Skin epidermis (tissue), 12 donors: ENCODE data around the gene CHRNA1.

ENCODE experiments used
- H3K27ac ChIP-seq, 21 experiments: fragments of 200-600 bp; sonication (generic) in 11 of 21; one replicate each; pipeline ENCODE4 v1.5.0; 2020; ENCODE audit warnings: mild to moderate bottlenecking in 3 of 21, inconsistent platforms in 2 of 21, moderate library complexity in 2 of 21
- H3K4me3 ChIP-seq, 7 experiments: fragments of 200-600 bp; sonication (generic) in 2 of 7; one replicate each; pipeline ENCODE4 v1.5.0; 2020; ENCODE audit warnings: inconsistent platforms in 2 of 7, mild to moderate bottlenecking in 2 of 7, moderate library complexity in 1 of 7

CHRNA1 gene

GRCh38 chr2:174766271-174766670 is 2.0 kb upstream of the CHRNA1 start:
- Histone ChIP-seq H3K4me3 (no peak overlapping the region), H3K27ac (peak overlapping the region in 3 of 21 experiments; percentile 10 to 40 (median 27))

- Histone ChIP-seq H3K4me3 (no peak overlapping the region), H3K27ac (peak overlapping the region in 6 of 21 experiments; percentile 8 to 58 (median 33))
Measured at GRCh38 chr2:174765576-174765975, 1.3 kb upstream of the CHRNA1 start.

GRCh38 chr2:174763780-174764179 is 492 bp downstream of the CHRNA1 start:
- no peak overlapping the region for H3K4me3 ChIP-seq
- peak overlapping the region in 2 of 21 experiments; percentile 8 to 58 for H3K27ac ChIP-seq

- Histone ChIP-seq H3K27ac (peak overlapping the region in 1 of 21 experiments; percentile 17), H3K4me3 (no peak overlapping the region)
Measured at GRCh38 chr2:174762464-174762863, 1.8 kb downstream of the CHRNA1 start.

DNA sequence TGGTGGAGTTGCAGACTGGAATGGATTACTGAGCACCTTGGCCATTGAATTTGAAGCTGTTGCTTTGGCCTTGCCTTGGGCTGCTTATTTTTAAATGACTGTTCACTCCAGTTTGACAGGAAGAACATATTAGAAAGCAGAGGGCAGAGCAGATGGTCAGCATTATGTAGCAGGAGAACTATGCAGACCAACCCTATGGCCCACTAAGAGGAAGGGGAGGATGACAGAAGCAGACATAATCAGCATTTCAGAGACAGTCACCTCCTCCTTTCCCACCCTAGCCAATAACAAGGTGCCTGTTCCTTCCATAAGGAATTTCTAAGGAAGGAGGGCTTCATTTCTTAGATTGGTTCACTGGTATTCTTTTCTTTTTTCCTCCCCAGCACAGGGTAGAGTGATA is 2.4 kb downstream of the CHRNA1 start:
- Histone ChIP-seq H3K4me3 (no peak overlapping the region), H3K27ac (no peak overlapping the region)

- Histone ChIP-seq H3K27ac (no peak overlapping the region), H3K4me3 (no peak overlapping the region)
Measured at GRCh38 chr2:174760845-174761473, 3.3 kb downstream of the CHRNA1 start.

GRCh38 chr2:174759381-174760065 is 4.7 kb downstream of the CHRNA1 start:
- no peak overlapping the region for H3K27ac ChIP-seq
- no peak overlapping the region for H3K4me3 ChIP-seq

DNA sequence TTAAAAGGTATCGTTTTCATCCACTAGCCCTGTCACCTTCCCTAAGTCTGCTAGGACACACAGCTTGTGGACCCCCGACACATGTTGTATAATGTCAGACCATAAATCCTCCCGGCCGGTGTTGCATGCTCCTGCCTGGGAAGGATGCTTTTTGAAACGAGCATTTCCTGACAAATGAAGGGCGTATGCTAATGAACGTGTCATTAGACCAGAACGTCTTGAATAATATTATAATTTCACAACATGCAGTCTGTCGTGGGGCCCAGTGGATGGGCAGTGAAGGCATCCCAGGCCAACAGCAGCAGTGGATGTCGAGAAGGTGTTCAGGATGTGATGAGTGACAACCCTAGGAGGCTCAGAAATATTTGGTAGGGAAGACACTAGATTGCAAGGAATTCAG is 7.5 kb downstream of the CHRNA1 start:
- Histone ChIP-seq H3K4me3 (no peak overlapping the region), H3K27ac (no peak overlapping the region)

GRCh38 chr2:174753038-174753633 is 11.1 kb downstream of the CHRNA1 start:
- Histone ChIP-seq H3K4me3 (no peak overlapping the region), H3K27ac (no peak overlapping the region)

DNA sequence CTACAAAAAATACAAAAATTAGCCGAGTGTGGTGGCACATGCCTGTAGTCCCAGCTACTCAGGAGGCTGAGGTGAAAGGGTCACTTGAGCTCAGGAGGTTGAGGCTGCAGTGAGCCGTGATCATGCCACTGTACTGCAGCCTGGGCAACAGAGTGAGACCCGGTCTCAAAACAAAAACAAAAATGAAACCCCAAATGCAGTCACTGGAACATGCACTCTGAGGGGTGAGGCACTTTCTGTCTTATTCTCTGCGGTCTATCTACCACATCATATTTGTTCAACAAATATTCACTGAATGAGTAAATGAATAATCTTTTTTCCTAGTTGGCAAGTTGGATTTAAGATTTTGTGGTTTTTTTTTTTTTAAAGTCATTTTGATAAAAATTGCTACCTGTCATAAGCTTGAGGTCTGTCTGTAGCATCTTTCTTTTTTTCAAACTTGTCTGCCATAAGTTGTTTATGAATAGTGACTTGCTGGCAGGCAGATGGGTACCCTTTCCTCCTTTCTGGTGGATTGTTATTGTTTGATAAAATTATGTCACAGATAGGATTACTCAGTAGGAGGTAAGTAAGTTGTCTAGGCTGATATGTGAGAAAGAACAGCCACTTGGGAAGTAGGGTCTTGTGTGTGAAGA is 11.8 kb downstream of the CHRNA1 start:
- peak overlapping the region in 1 of 21 experiments; percentile 49 for H3K27ac ChIP-seq
- H3K4me3 ChIP-seq = no peak overlapping the region

GRCh38 chr2:174750923-174751441 is 13.3 kb downstream of the CHRNA1 start:
- Histone ChIP-seq H3K4me3 (no peak overlapping the region), H3K27ac (peak overlapping the region in 2 of 21 experiments; percentile 14 to 26)

DNA sequence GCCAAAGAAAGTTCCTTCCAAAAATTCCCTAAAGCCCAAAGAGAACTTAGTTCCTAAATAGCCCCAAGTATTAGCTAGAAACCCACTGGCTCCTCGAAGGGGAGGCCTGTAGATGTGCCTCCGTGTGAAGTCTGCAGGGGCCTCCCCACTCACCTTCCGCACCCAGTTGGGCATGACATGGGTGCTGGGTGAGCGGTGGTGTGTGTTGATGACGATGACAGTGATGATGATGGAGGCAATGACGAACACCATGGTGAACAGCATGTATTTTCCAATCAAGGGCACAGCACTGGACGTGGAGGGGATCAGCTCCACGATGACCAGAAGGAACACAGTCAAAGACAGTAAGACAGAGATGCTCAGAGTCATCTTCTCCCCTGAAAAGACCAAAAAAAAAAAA is 14.5 kb downstream of the CHRNA1 start:
- H3K27ac ChIP-seq = no peak overlapping the region
- H3K4me3 ChIP-seq = no peak overlapping the region

DNA sequence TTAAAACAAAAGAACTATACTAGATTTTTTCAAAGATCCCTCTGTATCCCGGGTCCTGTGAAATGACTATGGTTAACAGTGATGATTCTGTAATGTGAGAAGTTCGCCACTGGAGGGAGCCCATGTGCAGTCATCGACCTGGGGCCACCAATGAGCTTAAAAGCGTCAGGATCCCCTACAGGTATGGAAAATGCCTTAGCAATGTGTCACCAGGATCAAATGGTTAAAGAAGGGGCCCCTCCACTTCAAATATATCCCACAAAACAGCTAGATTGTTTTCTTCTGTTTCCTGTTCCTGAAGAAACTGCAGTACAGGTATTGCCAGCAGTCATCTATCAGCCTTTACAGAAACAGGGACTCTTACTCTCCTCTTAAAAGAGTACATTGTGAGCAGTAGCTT is 15.3 kb downstream of the CHRNA1 start:
- H3K27ac ChIP-seq = no peak overlapping the region
- no peak overlapping the region for H3K4me3 ChIP-seq

- no peak overlapping the region for H3K4me3 ChIP-seq
- H3K27ac ChIP-seq = no peak overlapping the region
Measured at GRCh38 chr2:174745142-174745541, 19.1 kb downstream of the CHRNA1 start.

GRCh38 chr2:174744111-174744510 is 20.2 kb downstream of the CHRNA1 start:
- Histone ChIP-seq H3K27ac (no peak overlapping the region), H3K4me3 (no peak overlapping the region)

- Histone ChIP-seq H3K27ac (no peak overlapping the region), H3K4me3 (no peak overlapping the region)
Measured at GRCh38 chr2:174740721-174741120, 23.6 kb downstream of the CHRNA1 start.

GRCh38 chr2:174738841-174739240 is 25.4 kb downstream of the CHRNA1 start:
- no peak overlapping the region for H3K27ac ChIP-seq
- H3K4me3 ChIP-seq = no peak overlapping the region

GRCh38 chr2:174731546-174731945 is 32.7 kb downstream of the CHRNA1 start:
- H3K4me3 ChIP-seq = no peak overlapping the region
- no peak overlapping the region for H3K27ac ChIP-seq

GRCh38 chr2:174730698-174731018 is 33.6 kb downstream of the CHRNA1 start:
- H3K4me3 ChIP-seq = peak overlapping the region in 4 of 7 experiments; percentile 22 to 35 (median 30)
- no peak overlapping the region for H3K27ac ChIP-seq
